Kidney epithelial cell (primary cell): Measurements from ENCODE around the gene ZNF678. TPM values are rescaled to one million over a fixed set of nuclear protein-coding genes. Genes with fewer than 3 reads are reported as not detected.
"Not testable (repeated sequence)": the region's sequence is repeated elsewhere in the genome, so short reads cannot be mapped to it uniquely, and the experiment has no call there.

Source experiments
- DNase-seq: peaks from one replicate; pipeline ENCODE4 v3.0.0-alpha.2; 2010; ENCODE audit warnings: low read depth
- H3K27me3 ChIP-seq: 2 replicates; pipeline ENCODE4 v1.6.0; 2011; ENCODE audit warnings: low read length; ENCODE audit not compliant: control insufficient read depth, insufficient read depth
- H3K36me3 ChIP-seq: 2 replicates; pipeline ENCODE4 v1.5.1; 2011; ENCODE audit warnings: low read length; ENCODE audit not compliant: control insufficient read depth, insufficient read depth
- H3K4me3 ChIP-seq: 2 replicates; pipeline ENCODE4 v1.5.1; 2011; ENCODE audit warnings: low read depth, mild to moderate bottlenecking, control low read depth, low read length
- total RNA-seq: library from RNA; depleted of rRNA; stranded (reverse); fragments of >200 nt; gene quantifications from 2 replicates; pipeline ENCODE4 v1.2.3, GENCODE V29; 2015
- TF ChIP-seq, protein P1 (sequence below): IDR thresholded peaks from 2 replicates; pipeline ENCODE4 v1.5.1; 2011; ENCODE audit warnings: mild to moderate bottlenecking, moderate library complexity, low read length, control low read depth, inconsistent platforms; ENCODE audit not compliant: insufficient read depth, poor library complexity, severe bottlenecking

ZNF678 gene
- total RNA-seq, 1 donor from 2014 or later, result 7.6 TPM

DNA sequence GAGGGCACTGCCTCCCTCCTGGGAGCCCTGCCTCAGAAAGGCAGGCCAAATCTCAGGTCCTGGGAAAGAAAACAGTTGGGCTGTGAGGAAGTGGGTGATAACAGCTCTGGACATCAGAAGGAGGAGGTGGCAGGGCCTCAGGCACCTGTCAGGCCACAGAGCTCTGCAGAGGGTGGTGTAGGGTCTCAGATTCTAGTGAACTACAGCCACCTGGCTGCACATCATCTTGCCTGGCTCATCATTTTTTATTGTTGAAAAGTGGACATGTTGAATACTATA, 15.3 kb upstream of the ZNF678 start:
- Histone ChIP-seq H3K27me3 (no peaks in the 10 kb centered on the region), H3K4me3 (no peak overlapping the region), H3K36me3 (no peaks in the 10 kb centered on the region)
- DNase-seq, result no peak
- TF ChIP-seq, protein P1, sequence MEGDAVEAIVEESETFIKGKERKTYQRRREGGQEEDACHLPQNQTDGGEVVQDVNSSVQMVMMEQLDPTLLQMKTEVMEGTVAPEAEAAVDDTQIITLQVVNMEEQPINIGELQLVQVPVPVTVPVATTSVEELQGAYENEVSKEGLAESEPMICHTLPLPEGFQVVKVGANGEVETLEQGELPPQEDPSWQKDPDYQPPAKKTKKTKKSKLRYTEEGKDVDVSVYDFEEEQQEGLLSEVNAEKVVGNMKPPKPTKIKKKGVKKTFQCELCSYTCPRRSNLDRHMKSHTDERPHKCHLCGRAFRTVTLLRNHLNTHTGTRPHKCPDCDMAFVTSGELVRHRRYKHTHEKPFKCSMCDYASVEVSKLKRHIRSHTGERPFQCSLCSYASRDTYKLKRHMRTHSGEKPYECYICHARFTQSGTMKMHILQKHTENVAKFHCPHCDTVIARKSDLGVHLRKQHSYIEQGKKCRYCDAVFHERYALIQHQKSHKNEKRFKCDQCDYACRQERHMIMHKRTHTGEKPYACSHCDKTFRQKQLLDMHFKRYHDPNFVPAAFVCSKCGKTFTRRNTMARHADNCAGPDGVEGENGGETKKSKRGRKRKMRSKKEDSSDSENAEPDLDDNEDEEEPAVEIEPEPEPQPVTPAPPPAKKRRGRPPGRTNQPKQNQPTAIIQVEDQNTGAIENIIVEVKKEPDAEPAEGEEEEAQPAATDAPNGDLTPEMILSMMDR, result no peak

DNA sequence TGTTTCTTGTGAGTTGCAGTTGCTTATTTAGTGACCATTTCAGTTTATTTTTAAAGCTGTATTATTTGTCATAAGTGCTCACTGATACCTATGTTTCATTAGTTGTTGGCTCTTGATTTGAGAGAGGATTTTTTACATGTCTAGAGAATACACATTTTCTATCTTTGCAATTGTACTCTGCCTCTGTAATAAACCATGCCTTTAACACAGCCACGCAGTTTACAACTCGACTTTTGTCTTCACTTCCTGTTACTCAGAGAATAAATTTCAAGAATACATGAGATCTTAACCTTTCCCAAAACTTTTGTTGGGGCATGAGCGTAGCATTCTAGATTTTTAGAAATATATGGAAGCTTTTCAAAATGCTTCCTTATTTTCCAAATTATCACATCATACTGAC, 14.9 kb upstream of the ZNF678 start:
- TF ChIP-seq, protein P1, result no peak
- Histone ChIP-seq H3K4me3 (no peak overlapping the region), H3K27me3 (no peaks in the 10 kb centered on the region), H3K36me3 (no peaks in the 10 kb centered on the region)
- DNase-seq, result no peak

DNA sequence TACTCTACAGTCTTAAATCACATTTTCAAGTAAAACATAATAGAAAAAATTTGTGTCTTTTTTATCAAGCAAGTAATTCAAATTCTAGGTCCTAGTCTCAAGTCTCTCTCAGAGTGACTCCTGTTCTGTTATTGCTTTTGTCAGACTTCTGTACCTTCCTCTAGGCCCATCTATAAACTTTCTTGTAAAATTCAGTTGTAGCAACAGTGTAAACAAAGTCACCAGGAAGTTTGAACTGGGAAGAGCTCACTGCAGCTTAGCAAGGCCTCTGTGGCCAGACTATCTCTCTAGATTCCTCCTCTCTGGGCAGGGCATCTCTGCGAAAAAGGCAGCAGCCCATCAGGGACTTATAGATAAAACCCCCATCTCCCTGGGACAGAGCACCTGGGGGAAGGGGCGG, 13.5 kb upstream of the ZNF678 start:
- TF ChIP-seq, protein P1, result no peak
- no peak overlapping the region for H3K4me3 ChIP-seq
- DNase-seq, result no peak
- H3K27me3 ChIP-seq, result no peaks in the 10 kb centered on the region
- H3K36me3 ChIP-seq, result no peaks in the 10 kb centered on the region

- DNase-seq, H3K27me3 ChIP-seq, H3K36me3 ChIP-seq, H3K4me3 ChIP-seq: not testable (repeated sequence)
These were observed 11.5 kb upstream of the ZNF678 start for GRCh38 chr1:227551881-227552280.

- no peaks in the 10 kb centered on the region for H3K36me3 ChIP-seq
- H3K27me3 ChIP-seq, result peaks cover 27% of the 10 kb centered on the region
- H3K4me3 ChIP-seq, result no peak overlapping the region
- TF ChIP-seq, protein P1, result no peak
- no peak for DNase-seq
These were observed 7.1 kb upstream of the ZNF678 start for GRCh38 chr1:227556288-227556687.

GRCh38 chr1:227557962-227558725, 5.2 kb upstream of the ZNF678 start:
- no peak for DNase-seq
- TF ChIP-seq, protein P1, result no peak
- H3K4me3 ChIP-seq, result no peak overlapping the region
- H3K27me3 ChIP-seq, result peaks cover 29% of the 10 kb centered on the region
- no peaks in the 10 kb centered on the region for H3K36me3 ChIP-seq
